WTC11 (cell line): ENCODE measurements around the gene CLK2. TPM values are rescaled to one million over a fixed set of nuclear protein-coding genes. Genes with fewer than 3 reads are reported as not detected.

Experiments
- ATAC-seq: fragments of 200-7000 bp; cut with Tn5 transposase; 2 replicates; pipeline ENCODE4 v1.10.0; 2021; ENCODE audit warnings: mild to moderate bottlenecking, moderate library complexity
- CTCF ChIA-PET: fragments of 300-600 bp; sonication (Branson Sonifier 250); formaldehyde crosslinking; loops from one replicate; lab custom pipeline; 2021; ENCODE audit warnings: antibody characterized with exemption; lab: Charles Lee
- POLR2A ChIA-PET: fragments of 350-600 bp; sonication (Branson Sonifier 250); formaldehyde crosslinking; loops from one replicate; lab custom pipeline; 2021; ENCODE audit warnings: antibody characterized with exemption; lab: Charles Lee
- DNase-seq: peaks from one replicate; pipeline ENCODE4 v3.0.0; 2021; ENCODE audit warnings: low spot score
- H3K27ac Mint-ChIP-seq: 2 replicates; pipeline ENCODE4 v1.8.0; 2021; ENCODE audit warnings: mixed read lengths
- H3K27me3 Mint-ChIP-seq: 2 replicates; pipeline ENCODE4 v1.8.0; 2021; ENCODE audit warnings: low read depth, mild to moderate bottlenecking, moderate library complexity, mixed read lengths
- H3K36me3 Mint-ChIP-seq: 2 replicates; pipeline ENCODE4 v1.8.0; 2021; ENCODE audit warnings: mixed read lengths
- H3K4me1 Mint-ChIP-seq: 2 replicates; pipeline ENCODE4 v1.8.0; 2022; ENCODE audit warnings: mixed read lengths
- H3K4me3 Mint-ChIP-seq: 2 replicates; pipeline ENCODE4 v1.8.0; 2021; ENCODE audit warnings: mild to moderate bottlenecking, moderate library complexity, mixed read lengths
- H3K9me3 Mint-ChIP-seq: 2 replicates; pipeline ENCODE4 v1.8.0; 2021; ENCODE audit warnings: mixed read lengths
- ATF6 ChIP-seq: sonication (generic); formaldehyde crosslinking; IDR thresholded peaks from 2 replicates; pipeline ENCODE4 v1.8.1; 2023; ENCODE audit warnings: mild to moderate bottlenecking, missing genetic modification reagents
- CREB1 ChIP-seq: sonication (generic); formaldehyde crosslinking; IDR thresholded peaks from 2 replicates; pipeline ENCODE4 v1.8.0; 2023; ENCODE audit warnings: mild to moderate bottlenecking, missing genetic modification reagents
- CREM ChIP-seq: sonication (generic); formaldehyde crosslinking; IDR thresholded peaks from 2 replicates; pipeline ENCODE4 v1.8.1; 2022; ENCODE audit warnings: mild to moderate bottlenecking, missing genetic modification reagents, moderate library complexity
- CTCF ChIP-seq: fragments of 200-600 bp; IDR thresholded peaks from 2 replicates; pipeline ENCODE4 v1.8.0; 2022; ENCODE audit warnings: antibody characterized with exemption
- E2F5 ChIP-seq: sonication (generic); formaldehyde crosslinking; IDR thresholded peaks from 2 replicates; pipeline ENCODE4 v1.8.1; 2022; ENCODE audit warnings: mild to moderate bottlenecking, moderate library complexity, missing genetic modification reagents
- ELF4 ChIP-seq: sonication (generic); formaldehyde crosslinking; IDR thresholded peaks from 2 replicates; pipeline ENCODE4 v1.8.1; 2022; ENCODE audit warnings: low read depth, mild to moderate bottlenecking, moderate library complexity, missing genetic modification reagents
- FOXK1 ChIP-seq: sonication (generic); formaldehyde crosslinking; IDR thresholded peaks from 2 replicates; pipeline ENCODE4 v1.8.0; 2022; ENCODE audit warnings: mild to moderate bottlenecking, moderate library complexity, missing genetic modification reagents
- GRHL2 ChIP-seq: fragments of 250-450 bp; sonication (Bioruptor Pico); IDR thresholded peaks from 2 replicates; pipeline ENCODE4 v1.8.0; 2022; ENCODE audit warnings: mild to moderate bottlenecking, moderate library complexity; ENCODE audit not compliant: insufficient replicate concordance, severe bottlenecking
- GTF2I ChIP-seq: fragments of 250-450 bp; sonication (Bioruptor Pico); conservative IDR thresholded peaks from 2 replicates; pipeline ENCODE4 v1.4.0; 2021; ENCODE audit warnings: mild to moderate bottlenecking
- HMGXB4 ChIP-seq: sonication (generic); formaldehyde crosslinking; IDR thresholded peaks from 2 replicates; pipeline ENCODE4 v1.8.1; 2023; ENCODE audit warnings: mild to moderate bottlenecking, moderate library complexity, missing genetic modification reagents
- MAX ChIP-seq: sonication (generic); formaldehyde crosslinking; IDR thresholded peaks from 2 replicates; pipeline ENCODE4 v1.8.0; 2022; ENCODE audit warnings: mild to moderate bottlenecking, missing genetic modification reagents
- MYBL2 ChIP-seq: sonication (generic); formaldehyde crosslinking; IDR thresholded peaks from 2 replicates; pipeline ENCODE4 v1.8.1; 2023; ENCODE audit warnings: mild to moderate bottlenecking, moderate library complexity, missing genetic modification reagents
- RORB ChIP-seq: fragments of 250-450 bp; sonication (Bioruptor Pico); IDR thresholded peaks from 2 replicates; pipeline ENCODE4 v1.9.0; 2021; ENCODE audit warnings: mild to moderate bottlenecking
- SP1 ChIP-seq: sonication (generic); formaldehyde crosslinking; conservative IDR thresholded peaks from 2 replicates; pipeline ENCODE4 v1.8.1; 2022; ENCODE audit warnings: missing genetic modification reagents
- TEAD4 ChIP-seq: sonication (generic); formaldehyde crosslinking; IDR thresholded peaks from 2 replicates; pipeline ENCODE4 v1.8.0; 2022; ENCODE audit warnings: mild to moderate bottlenecking, missing genetic modification reagents
- USF1 ChIP-seq: sonication (generic); formaldehyde crosslinking; IDR thresholded peaks from 2 replicates; pipeline ENCODE4 v1.8.0; 2022; ENCODE audit warnings: mild to moderate bottlenecking, missing genetic modification reagents
- ZNF138 ChIP-seq: sonication (generic); formaldehyde crosslinking; conservative IDR thresholded peaks from 2 replicates; pipeline ENCODE4 v1.8.1; 2022; ENCODE audit warnings: mild to moderate bottlenecking, moderate library complexity, missing genetic modification reagents
- ZNF232 ChIP-seq: sonication (generic); formaldehyde crosslinking; IDR thresholded peaks from 2 replicates; pipeline ENCODE4 v1.8.0; 2022; ENCODE audit warnings: mild to moderate bottlenecking, missing genetic modification reagents
- ZNF396 ChIP-seq: fragments of 250-450 bp; sonication (Bioruptor Pico); IDR thresholded peaks from 2 replicates; pipeline ENCODE4 v1.8.0; 2021; ENCODE audit warnings: mild to moderate bottlenecking, moderate library complexity, borderline replicate concordance
- ZNF416 ChIP-seq: fragments of 250-450 bp; sonication (Bioruptor Pico); IDR thresholded peaks from 2 replicates; pipeline ENCODE4 v1.9.0; 2021; ENCODE audit warnings: mild to moderate bottlenecking, inconsistent platforms
- ZNF512 ChIP-seq: sonication (generic); formaldehyde crosslinking; IDR thresholded peaks from 2 replicates; pipeline ENCODE4 v1.8.1; 2022; ENCODE audit warnings: missing genetic modification reagents, borderline replicate concordance
- total RNA-seq: library from RNA; stranded (reverse); gene quantifications from 3 replicates; pipeline ENCODE4 v1.2.3, GENCODE V29; 2021

Gene CLK2
- total RNA-seq, 1 experiment from 2014 or later, result 74.4 TPM

GRCh38 chr1:155250633-155251449, 22.5 kb downstream of the CLK2 start (continued):
- TF ChIP-seq CTCF, result peak; percentile 99
- no peak for TF ChIP-seq USF1 (CRISPR knock-in tag)
- TF ChIP-seq ZNF232 (CRISPR knock-in tag), result no peak
- TF ChIP-seq SP1 (CRISPR knock-in tag), result peak; percentile 33; the same call in 1 of the 2 replicates
- no peak for TF ChIP-seq E2F5 (CRISPR knock-in tag)
- 0 out of 2 replicates have a peak, but pooled peaks have one; percentile 17 for TF ChIP-seq FOXK1 (CRISPR knock-in tag)
- no peak for TF ChIP-seq GTF2I (CRISPR knock-in tag)
- peak; percentile 32; the same call in 1 of the 2 replicates for TF ChIP-seq ZNF416 (CRISPR knock-in tag)
- no peak for TF ChIP-seq ELF4
- no peak for TF ChIP-seq ATF6 (CRISPR knock-in tag)
- TF ChIP-seq MYBL2 (CRISPR knock-in tag), result no peak

GRCh38 chr1:155250246-155250632, 23.1 kb downstream of the CLK2 start:
- peaks cover 17% of the 10 kb centered on the region for H3K36me3 Mint-ChIP-seq
- H3K9me3 Mint-ChIP-seq, result no peaks in the 10 kb centered on the region
- peaks cover 26% of the 10 kb centered on the region for H3K4me1 Mint-ChIP-seq
- CTCF ChIA-PET, result interaction anchor here (0.5 to 4.8 kb wide), 63 partner anchors 9 to 479 kb away, joined by 3 to 204 read pairs (median 6); partner anchors contain the start of genes CLK2, FDPS, HCN3 and KRTCAP2
- H3K4me3 Mint-ChIP-seq, result peak overlapping the region; percentile 58
- ATAC-seq, result no peak; the same call in 1 of the 2 replicates
- peak; percentile 31 for DNase-seq
- H3K27me3 Mint-ChIP-seq, result peaks cover 22% of the 10 kb centered on the region
- POLR2A ChIA-PET, result interaction anchor here (0.5 to 1.7 kb wide), 6 partner anchors 11 to 68 kb away, joined by 3 to 6 read pairs (median 4); partner anchors contain the start of gene CLK2
- no peak overlapping the region for H3K27ac Mint-ChIP-seq
- TF ChIP-seq HMGXB4 (CRISPR knock-in tag) (no peak), ZNF138 (CRISPR knock-in tag) (no peak), MYBL2 (CRISPR knock-in tag) (no peak), MAX (CRISPR knock-in tag) (no peak), CREM (CRISPR knock-in tag) (no peak), ATF6 (CRISPR knock-in tag) (no peak), ZNF512 (CRISPR knock-in tag) (no peak), E2F5 (CRISPR knock-in tag) (no peak), RORB (CRISPR knock-in tag) (no peak), TEAD4 (CRISPR knock-in tag) (no peak), CREB1 (CRISPR knock-in tag) (no peak), GRHL2 (CRISPR knock-in tag) (no peak), ZNF396 (no peak), FOXK1 (CRISPR knock-in tag) (no peak)
